Measurements from ENCODE around the gene CYP2A6. TPM values are rescaled to one million over a fixed set of nuclear protein-coding genes. Genes with fewer than 3 reads are reported as not detected.
A peak's percentile ranks its signal among the peaks of the same experiment; 100 is the strongest.

The CYP2A6 gene
- total RNA-seq, 1 experiment from 2014 or later: not detected

GRCh38 chr19:40804783-40805242 is 45.4 kb downstream of the CYP2A6 start:
- no peaks in the 10 kb centered on the region for H3K27me3 ChIP-seq (replicated peaks; ENCODE audit: control insufficient read depth, insufficient read depth, low read length)
- H3K4me3 ChIP-seq (ENCODE audit: low read depth, low read length): no peak overlapping the region
- Mint-ChIP-seq H3K4me3 (ENCODE audit: unreplicated experiment) (no peak overlapping the region), H3K4me1 (ENCODE audit: low read depth, unreplicated experiment) (peaks cover 34% of the 10 kb centered on the region), H3K9me3 (ENCODE audit: unreplicated experiment) (no peaks in the 10 kb centered on the region), H3K36me3 (ENCODE audit: insufficient read depth, unreplicated experiment) (peaks cover 97% of the 10 kb centered on the region), H3K27me3 (ENCODE audit: insufficient read depth, unreplicated experiment) (no peaks in the 10 kb centered on the region), H3K27ac (ENCODE audit: unreplicated experiment) (no peak overlapping the region)
- POLR2A ChIA-PET: no interaction called here
- H3K9me3 ChIP-seq: no peaks in the 10 kb centered on the region
- BruUV-seq (replicated peaks): no TSS peak
- CTCF ChIA-PET: interaction anchor here (1.2 kb wide), 1 partner anchor 27 kb away, joined by 4 read pairs; no protein-coding TSS in a partner anchor
- no peak for TF ChIP-seq CTCF (IDR thresholded peaks at IDR 0.05; ENCODE audit: insufficient read depth in 1 of 2, low read depth in 1 of 2, low read length in 1 of 2, severe bottlenecking in 1 of 2, unreplicated experiment in 1 of 2)
- peaks cover 9% of the 10 kb centered on the region for H3K4me1 ChIP-seq
- intact Hi-C loops (cut with micrococcal nuclease; ENCODE audit: unreplicated experiment): loop anchor here (5.0 kb wide), 1 partner anchor 102 kb away; no protein-coding TSS in a partner anchor
- DNase-seq: no peak
- peaks cover 33% of the 10 kb centered on the region for H3K36me3 ChIP-seq (ENCODE audit: control insufficient read depth, insufficient read depth, low read length)

GRCh38 chr19:40803857-40804782 is 46.1 kb downstream of the CYP2A6 start:
- peaks cover 7% of the 10 kb centered on the region for H3K4me1 ChIP-seq
- CTCF ChIA-PET: interaction anchor here (1.2 kb wide), 1 partner anchor 27 kb away, joined by 4 read pairs; no protein-coding TSS in a partner anchor

More at GRCh38 chr19:40803857-40804782, 46.1 kb downstream of the CYP2A6 start:
- no TSS peak for BruUV-seq (replicated peaks)
- Mint-ChIP-seq H3K36me3 (ENCODE audit: insufficient read depth, unreplicated experiment) (peaks cover 97% of the 10 kb centered on the region), H3K9me3 (ENCODE audit: unreplicated experiment) (no peaks in the 10 kb centered on the region), H3K4me3 (ENCODE audit: unreplicated experiment) (no peak overlapping the region), H3K27me3 (ENCODE audit: insufficient read depth, unreplicated experiment) (no peaks in the 10 kb centered on the region), H3K27ac (ENCODE audit: unreplicated experiment) (peak overlapping the region; percentile 18), H3K4me1 (ENCODE audit: low read depth, unreplicated experiment) (peaks cover 34% of the 10 kb centered on the region)
- Histone ChIP-seq H3K4me3 (ENCODE audit: low read depth, low read length) (no peak overlapping the region), H3K27me3 (replicated peaks; ENCODE audit: control insufficient read depth, insufficient read depth, low read length) (no peaks in the 10 kb centered on the region), H3K9me3 (no peaks in the 10 kb centered on the region), H3K36me3 (ENCODE audit: control insufficient read depth, insufficient read depth, low read length) (peaks cover 29% of the 10 kb centered on the region)
- DNase-seq: no peak
- POLR2A ChIA-PET: no interaction called here
- TF ChIP-seq CTCF (IDR thresholded peaks at IDR 0.05; ENCODE audit: insufficient read depth in 1 of 2, low read depth in 1 of 2, low read length in 1 of 2, severe bottlenecking in 1 of 2, unreplicated experiment in 1 of 2): no peak
- intact Hi-C loops (cut with micrococcal nuclease; ENCODE audit: unreplicated experiment): no loop called here
